DMS114 treated with DMSO at 0.1 percent for 48 hours (cell line): ENCODE results near the gene OR1D2.
"Not testable (repeated sequence)": the region's sequence is repeated elsewhere in the genome, so short reads cannot be mapped to it uniquely, and the experiment has no call there.

Experiments
- DNase-seq: peaks from one replicate; lab custom pipeline; 2025; ENCODE audit not compliant: unreplicated experiment; lab: John Stamatoyannopoulos, UW

Gene OR1D2

DNA sequence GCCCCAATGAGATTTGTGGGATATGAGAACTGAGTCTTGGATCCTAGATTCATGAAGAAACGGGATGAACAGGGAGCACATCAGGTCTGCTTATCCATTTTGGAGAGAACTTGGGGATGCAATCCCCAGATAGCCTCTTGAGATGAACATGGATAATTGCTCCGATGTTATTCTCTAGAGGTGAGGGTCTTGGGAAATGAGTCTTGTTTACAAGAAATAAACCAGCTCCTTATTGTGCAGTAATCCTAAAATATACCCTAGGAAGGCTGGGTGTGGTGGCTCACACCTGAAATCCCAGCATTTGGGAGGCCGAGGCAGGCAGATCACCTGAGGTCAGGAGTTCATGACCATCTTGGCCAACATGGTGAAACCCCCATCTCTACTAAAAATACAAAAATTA, at the start of gene OR1D2:
Gene OR1D2 (minus strand): TSS at position 101 of the 400 bp plus-strand sequence. CDS start 11,426 bp downstream, outside the sequence.
- DNase-seq, result no peak

- DNase-seq, result not testable (repeated sequence)
These were observed 33.3 kb upstream of the OR1D2 start for GRCh38 chr17:3137494-3137893.

DNA sequence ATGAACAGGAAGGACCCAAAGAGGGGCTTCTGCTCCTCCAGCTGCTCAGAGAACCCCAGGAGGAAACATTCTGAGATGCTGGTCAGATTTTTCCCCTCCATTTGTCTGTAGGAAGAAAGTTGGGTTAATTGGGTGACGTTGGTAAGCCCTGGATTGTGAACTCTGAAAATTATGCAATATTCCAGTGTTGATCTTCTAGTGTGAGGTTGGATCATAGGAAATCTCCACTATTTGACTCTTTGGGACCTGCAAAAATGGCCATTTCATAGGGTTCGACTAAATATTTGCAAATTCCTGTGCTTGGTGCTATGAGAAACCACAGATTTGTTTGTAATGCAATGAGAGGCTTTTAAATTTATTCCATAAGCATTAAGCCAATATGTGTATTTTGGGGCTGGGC, 23.2 kb upstream of the OR1D2 start, which contains the start of gene OR1G1:
Gene OR1G1 (minus strand): TSS at position 101 of the 400 bp plus-strand sequence. CDS start 0 bp downstream, at position 101.
- DNase-seq, result no peak

- DNase-seq, result not testable (repeated sequence)
These were observed 30.4 kb downstream of the OR1D2 start for GRCh38 chr17:3073850-3074249.

DNA sequence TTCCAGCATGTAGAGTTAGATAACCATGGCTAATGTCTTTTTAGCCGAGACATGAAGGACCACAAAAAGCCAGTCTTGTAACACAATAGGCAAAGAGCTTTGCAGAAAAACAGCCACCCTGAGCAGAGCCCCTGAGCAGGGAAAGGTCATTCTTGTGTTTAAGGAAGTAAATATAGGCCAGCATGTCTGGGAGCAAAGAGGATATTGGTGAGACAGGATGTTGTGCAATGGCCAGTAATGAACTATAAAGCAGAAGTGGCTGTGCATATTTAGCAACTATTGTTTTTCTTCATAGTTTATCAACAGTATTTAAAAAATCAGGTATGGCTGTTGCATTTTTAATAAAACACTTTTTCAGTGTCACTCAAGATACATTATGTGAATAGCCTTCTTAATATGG, 39.0 kb downstream of the OR1D2 start:
- DNase-seq, result not testable (repeated sequence)

DNA sequence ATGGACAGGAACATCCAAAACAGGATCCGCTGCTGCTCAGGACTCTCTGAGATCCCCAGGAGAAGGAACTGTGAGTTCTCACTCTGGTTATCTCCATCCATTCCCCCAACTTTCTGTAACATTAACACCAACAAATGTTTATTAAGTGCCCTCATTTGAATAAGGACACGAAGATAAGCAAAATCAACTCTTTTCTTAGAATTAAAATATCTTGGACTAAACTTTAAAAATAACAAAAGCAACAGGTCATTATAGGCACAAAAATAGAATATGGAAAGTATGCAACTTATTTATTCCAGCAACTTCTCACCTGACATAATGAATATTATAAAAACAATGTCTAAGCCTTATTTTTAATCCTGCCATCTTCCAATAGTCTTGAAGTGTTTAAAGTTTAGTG, 40.7 kb downstream of the OR1D2 start, which contains the start of gene OR1D5:
Gene OR1D5 (minus strand): TSS at position 101 of the 400 bp plus-strand sequence. CDS start 0 bp downstream, at position 101.
- DNase-seq, result not testable (repeated sequence)

- not testable (repeated sequence) for DNase-seq
These were observed 41.3 kb downstream of the OR1D2 start for GRCh38 chr17:3062824-3063377.

- DNase-seq, result not testable (repeated sequence)
These were observed 49.4 kb downstream of the OR1D2 start for GRCh38 chr17:3054868-3055267.

GRCh38 chr17:3049705-3050295, 54.4 kb downstream of the OR1D2 start:
- DNase-seq, result no peak

DNA sequence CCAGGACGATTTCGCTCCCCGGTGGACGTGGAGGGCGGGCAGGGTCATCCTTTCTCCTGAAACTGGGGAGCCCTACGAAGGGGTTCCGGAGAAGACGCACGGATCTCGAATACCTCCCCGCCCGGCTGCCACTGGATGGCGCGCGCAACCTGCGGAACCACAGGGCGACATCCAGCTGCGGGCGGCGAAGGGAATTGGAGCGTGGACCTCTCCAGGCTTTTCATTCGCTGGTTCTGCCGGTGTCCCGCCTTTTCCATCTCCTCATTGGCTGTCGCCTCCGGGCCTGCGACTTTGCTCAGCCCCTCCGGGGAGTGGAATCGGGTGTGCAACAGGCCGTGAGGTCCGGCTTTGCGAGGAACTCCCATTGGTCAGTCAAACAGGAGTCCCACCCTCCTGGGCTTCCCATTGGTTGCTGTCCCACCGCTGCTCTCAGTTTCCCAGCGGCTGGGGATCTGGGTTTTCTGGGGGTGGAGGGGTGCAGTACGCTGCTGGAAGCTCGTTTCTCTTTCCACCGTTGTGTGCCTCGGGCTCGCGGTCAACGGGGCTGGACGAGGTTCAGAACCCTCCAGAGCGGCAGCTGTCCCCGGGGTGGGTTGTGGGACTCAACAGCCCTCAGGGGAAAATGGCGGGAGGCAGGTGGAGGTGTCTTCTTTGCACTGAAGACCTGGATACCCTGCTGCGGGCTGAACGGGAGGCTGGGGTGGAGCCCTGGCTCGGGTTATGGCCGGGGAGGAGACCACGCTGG, 55.3 kb downstream of the OR1D2 start:
- DNase-seq, result peak; percentile 94

DNA sequence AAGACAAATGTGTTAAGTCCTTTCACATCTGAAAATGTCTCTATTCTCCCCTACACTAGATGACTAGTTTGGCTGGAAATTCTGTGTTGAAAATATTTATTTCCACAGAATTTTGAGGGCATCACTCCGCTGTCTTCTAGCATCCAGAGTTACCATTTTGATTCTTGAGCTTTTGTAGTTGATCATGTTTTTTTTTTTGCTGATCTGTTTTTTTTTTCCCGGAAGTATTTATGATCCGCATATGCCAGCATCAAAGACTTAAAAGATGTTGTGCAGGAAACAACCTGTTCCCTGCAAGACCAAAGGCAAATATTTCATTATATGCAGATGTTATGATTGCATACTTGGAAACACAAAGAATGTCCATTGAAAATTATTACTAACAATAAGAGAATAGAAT, 57.5 kb downstream of the OR1D2 start:
- DNase-seq, result no peak

- DNase-seq, result no peak
These were observed 60.4 kb downstream of the OR1D2 start for GRCh38 chr17:3043737-3044365.

GRCh38 chr17:3040882-3041281, 63.3 kb downstream of the OR1D2 start:
- DNase-seq, result no peak

DNA sequence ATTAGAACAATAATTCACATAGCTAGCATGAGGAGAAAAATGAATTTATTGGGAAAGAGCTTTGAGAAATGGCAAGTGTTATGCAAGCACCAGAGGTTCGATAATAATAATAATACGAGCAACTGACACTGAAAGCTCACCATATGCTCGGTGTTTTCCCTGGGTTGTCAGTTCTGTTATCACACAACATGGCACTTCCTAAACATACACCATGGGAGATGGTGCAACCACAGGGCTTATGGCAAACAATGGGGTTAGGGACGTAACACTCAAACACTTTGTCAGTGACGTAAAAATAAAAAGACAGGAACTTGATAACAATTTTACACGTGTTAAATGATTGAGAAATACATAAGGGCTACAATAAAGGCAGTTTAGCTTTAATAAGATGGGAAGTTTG, 64.5 kb downstream of the OR1D2 start:
- DNase-seq, result no peak

- DNase-seq, result no peak
These were observed 65.3 kb downstream of the OR1D2 start for GRCh38 chr17:3038941-3039340.
